DMS79 (cell line): ENCODE results near the gene FHIP2A.

Experiments
- DNase-seq: peaks from one replicate; lab custom pipeline; 2025; lab: John Stamatoyannopoulos, UW

Gene FHIP2A

GRCh38 chr10:114857922-114858629, 36.5 kb downstream of the FHIP2A start:
- no peak for DNase-seq

GRCh38 chr10:114859222-114859621, 37.6 kb downstream of the FHIP2A start:
- DNase-seq, result no peak

GRCh38 chr10:114862456-114862855, 40.9 kb downstream of the FHIP2A start:
- no peak for DNase-seq

- no peak for DNase-seq
Measured at GRCh38 chr10:114867365-114867764, 45.8 kb downstream of the FHIP2A start.

- DNase-seq, result no peak
Measured at GRCh38 chr10:114868870-114869519, 47.4 kb downstream of the FHIP2A start.

- no peak for DNase-seq
Measured at GRCh38 chr10:114869520-114869892, 47.9 kb downstream of the FHIP2A start.

GRCh38 chr10:114870486-114870885, 48.9 kb downstream of the FHIP2A start:
- DNase-seq, result no peak

- DNase-seq, result no peak
Measured at GRCh38 chr10:114871379-114871778, 49.8 kb downstream of the FHIP2A start.
